HG03108 (cell line): ENCODE results near the gene KRT36.

ENCODE experiments used
- ATAC-seq: cut with Tn5 transposase; IDR thresholded peaks from one replicate; pipeline ENCODE4 v1.9.1; 2021; ENCODE audit warnings: moderate library complexity; ENCODE audit not compliant: unreplicated experiment

KRT36 gene

DNA sequence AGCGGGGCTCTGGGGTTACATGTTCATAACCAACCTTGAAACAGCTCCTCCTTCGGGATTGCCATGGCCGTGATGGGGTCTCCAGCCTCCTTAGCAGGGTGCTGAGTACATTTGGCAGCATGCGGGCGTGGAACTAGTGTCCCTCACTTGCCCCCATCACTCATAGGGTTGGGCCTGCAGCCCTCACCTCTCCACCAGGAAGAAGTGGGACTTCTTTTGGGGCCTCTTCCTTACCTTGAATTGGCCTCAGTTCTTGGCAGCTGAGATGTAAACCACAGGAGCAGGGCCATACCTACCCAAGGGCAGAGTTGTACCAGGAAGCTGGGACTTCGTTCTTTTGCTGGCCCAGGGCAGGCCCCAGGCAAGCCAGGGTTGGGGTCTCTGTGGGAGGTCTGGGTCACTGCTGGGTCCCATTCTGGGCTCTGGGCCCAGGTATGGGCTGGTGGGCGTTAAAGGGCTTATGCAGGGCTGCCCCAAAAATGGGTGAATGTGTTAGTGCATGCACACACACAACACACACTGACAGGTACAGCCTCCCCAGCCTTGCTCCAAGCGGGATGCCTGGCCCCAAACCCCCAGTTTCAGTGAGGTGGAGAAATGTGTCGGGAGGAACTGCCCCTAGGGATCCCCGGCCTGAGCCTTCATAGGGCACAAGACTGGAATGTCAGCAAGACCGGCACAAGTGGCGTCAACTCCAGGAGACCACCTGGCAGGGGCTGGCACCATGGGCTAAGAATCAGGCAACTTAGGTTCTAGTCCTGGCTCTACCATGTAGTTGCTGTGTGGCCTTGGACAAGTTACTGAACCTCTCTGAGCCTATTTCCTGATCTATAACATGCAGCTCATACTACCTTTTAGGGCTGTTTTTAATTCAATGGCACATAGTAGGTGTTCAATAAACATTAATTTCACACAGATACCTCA is 32.9 kb upstream of the KRT36 start:
- no peak for ATAC-seq

DNA sequence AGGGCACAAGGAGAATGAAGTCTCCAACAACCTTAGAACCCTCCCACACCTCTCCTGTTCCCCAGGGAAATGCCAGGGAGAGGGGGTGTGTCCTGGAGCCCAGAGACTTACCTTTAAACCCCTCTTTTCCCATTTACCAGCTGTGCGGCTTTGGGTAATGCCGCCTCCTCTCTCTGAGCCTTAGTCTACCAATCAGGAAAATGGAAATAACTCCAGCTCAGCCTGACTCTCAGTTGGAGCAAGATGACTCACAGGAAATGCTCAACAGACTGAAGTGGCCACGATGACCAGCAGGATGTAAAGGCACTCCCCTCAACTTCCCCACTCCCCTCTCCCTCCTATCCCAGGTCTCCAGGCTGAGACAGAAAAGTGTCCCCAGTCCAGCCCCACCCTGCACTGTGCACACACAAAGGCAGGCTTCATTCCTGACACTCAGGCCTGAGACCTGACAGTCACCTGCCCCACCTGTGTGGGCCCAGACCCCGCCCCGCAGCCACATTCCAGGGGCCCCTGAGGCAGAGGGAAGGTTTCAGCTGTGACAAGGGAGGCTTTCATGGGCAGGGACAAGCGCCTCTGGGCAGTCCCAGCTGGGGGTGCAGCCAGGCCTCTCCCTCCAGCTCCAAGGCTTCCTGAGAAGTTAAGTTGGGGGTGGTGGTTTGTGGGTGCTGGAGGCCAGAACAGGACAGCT is 32.0 kb upstream of the KRT36 start:
- no peak for ATAC-seq

DNA sequence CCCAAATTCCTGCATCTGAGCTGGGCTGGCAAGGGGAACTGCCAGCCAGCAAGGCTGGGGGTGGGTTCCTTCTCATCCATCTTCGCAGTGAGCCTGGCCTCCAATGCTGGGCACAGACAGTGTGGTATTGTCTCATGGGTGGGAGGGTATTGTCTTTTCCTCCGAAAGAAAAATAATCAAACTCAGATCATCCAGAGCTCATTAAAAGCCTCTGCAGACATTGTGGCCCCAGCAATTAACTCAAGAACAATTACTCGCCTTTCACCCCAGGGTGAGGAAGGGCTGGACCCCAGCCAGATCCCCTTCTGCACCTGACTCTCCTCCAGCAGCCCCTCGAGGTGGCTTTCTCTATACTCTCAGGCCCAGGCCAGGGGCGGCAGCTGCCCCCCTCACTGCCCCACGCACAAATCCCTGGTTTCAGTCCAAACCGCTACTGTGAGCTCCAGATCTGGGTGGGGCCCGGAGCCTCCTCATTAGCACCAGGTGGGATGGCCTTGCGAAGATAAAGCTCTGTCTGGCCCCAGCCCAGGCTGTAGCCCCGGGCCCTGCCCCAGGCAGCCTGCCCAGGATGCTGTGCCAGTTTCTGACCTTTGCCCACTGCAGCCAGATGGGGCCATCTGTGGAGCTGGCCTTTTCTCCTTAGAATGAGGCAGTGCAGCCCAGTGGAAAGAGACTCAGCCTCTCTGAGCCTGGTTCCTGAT is 31.3 kb upstream of the KRT36 start:
- no peak for ATAC-seq

DNA sequence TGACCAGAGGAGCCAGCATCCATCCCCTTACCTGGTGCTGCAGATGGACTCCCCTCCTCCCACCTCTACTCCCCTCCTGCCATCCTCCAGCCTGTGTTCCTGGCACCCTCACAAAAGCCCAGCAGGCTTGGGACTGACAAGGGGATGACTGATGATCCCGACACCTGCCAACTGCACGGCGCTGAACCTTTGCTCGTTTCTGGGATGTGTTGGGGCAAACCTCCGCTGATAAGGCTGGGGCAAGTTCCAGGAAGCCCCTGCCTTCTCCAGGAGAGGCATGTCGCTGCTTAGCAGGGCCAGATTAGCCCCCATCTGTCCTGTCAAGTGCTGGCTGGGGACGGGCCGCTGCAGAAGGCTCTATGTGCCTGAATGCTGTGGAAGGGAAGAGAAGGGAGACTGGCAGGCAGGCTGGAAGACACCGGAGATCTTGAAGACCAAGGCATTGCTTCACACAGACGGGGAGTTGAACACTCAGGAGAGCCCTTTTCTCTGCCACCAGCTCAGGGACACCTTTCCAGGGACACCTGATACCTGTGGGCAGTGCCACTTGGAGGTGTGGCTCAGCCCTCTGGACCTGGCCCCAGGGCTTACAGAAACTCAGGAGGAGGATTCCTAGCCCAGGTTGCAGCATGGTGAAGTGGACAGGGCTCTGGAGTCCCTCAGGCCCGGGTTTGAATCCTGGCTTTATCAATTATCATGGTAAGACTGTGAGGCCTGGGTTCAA is 30.0 kb upstream of the KRT36 start:
- no peak for ATAC-seq

DNA sequence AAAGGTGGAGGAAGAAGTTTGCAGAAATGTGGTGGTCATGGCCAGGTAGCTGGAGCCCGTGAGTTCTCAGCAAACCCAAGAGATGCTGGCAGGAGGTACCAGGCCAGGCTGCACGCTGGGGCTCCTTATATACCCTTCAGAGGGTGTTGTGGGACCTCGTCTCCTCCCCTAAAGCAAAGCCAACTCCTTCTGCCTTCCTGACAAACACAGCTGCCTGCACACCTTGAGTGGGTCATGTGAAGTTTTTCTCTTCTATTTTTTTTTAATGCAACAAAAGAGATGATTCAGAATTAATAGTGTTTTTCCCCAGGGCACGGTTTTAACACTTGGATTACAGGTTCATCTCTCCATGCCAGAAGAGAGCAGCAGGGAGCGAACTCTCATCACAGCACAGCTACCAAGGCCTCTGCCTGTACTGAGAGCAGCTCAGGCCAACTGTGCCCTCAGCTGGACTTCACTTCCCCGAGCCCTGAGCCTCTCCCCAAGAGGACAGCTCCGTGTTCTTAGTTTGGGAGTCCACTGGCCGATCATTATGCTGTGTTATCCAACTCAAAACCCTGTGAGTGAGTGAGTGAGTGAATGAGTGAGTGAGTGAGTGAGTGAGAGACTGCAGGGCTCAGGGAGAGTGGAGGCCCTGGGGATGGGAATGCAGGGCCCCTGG is 29.2 kb upstream of the KRT36 start, which contains the start of gene KRT15:
KRT15 (minus strand) TSS at position 102 of the 661 bp plus-strand sequence; CDS start at position 39, 63 bp downstream.
- ATAC-seq = no peak

DNA sequence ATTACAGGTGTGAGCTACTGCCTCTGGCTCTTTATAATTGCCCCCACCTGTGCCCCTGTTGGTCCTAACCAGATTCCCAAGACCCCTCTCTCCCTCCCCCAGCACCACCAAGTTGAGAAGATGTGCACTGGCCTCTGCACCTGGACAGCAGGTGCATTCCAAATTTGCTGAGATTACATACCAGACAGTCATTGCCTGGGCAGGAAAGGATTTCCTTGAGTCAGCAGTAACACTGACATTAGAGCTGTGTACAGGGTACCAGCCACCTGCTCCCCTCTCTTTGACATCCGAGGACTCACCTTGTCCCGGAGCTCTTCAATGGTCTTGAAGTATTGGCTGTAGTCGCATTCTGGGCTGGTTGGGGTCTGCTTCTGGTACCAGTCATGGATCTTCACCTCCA is 28.3 kb upstream of the KRT36 start:
- no peak for ATAC-seq

DNA sequence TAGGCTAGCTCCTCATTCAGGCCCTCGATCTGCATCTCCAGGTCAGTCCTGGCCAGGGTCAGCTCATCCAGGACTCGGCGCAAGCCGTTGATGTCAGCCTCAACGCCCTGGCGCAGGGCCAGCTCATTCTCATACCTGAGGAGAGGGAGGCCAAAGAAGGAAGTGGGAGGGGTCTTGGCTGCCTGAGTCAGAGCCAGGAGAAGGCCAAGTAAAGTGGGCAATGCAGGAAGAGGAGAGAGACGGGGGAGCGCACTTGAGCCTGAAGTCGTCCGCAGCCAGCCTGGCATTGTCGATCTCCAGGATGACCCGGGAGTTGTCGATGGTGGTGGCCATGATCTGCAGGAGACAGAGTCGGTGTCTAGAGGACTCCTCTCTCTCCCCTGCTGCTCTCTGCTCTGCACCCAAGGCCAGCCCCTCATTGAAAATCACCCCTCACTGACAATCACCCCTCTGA is 27.1 kb upstream of the KRT36 start:
- no peak for ATAC-seq

DNA sequence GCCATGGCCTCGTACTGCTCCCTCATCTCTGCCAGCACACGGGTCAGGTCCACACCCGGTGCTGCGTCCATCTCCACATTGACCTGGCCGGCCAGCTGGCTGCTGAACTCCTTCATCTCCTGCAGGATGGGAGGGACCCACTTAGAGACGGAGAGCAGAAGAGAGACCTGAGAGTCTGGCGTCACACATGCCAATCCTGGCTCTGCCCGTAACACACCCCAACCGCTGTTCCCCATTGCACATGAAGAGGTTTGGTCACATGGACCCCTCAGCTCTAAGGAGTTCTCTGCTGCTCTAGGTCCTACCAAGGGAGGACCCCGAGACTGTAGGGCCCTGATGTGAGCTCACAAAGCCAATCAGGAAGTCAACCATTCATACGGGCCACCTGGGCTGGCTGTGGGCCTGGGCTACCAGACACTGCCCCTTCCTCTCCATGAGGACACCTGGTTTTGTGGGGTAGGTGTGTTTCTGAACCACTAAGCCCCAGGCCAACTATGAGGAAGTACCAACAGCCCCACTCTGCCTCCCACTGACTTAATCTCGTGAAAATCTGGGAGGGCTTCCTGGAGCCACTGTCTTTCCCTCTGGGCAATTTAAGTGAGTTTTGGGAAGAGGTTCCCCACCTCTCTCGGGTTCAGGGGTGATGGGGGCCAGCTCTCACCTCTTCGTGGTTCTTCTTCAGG is 26.6 kb upstream of the KRT36 start:
- no peak for ATAC-seq

DNA sequence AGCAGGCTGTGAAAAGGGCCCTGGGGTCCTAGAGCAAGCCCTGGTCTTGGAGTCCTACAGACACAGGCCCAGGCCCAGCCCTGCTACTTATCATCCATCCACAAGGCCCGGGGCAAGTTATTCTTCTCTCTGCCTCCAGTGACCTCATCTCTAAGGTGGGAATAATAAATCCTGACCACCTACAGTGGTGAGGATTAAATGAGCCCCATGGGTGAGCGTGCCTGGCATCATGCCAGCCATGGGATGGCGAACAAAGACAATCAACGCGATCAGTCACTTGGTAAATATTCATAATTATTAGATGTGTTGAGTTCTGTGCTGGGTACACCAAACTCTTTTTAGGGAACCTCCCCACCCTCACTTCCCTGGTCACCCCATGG is 23.4 kb upstream of the KRT36 start:
- no peak for ATAC-seq

DNA sequence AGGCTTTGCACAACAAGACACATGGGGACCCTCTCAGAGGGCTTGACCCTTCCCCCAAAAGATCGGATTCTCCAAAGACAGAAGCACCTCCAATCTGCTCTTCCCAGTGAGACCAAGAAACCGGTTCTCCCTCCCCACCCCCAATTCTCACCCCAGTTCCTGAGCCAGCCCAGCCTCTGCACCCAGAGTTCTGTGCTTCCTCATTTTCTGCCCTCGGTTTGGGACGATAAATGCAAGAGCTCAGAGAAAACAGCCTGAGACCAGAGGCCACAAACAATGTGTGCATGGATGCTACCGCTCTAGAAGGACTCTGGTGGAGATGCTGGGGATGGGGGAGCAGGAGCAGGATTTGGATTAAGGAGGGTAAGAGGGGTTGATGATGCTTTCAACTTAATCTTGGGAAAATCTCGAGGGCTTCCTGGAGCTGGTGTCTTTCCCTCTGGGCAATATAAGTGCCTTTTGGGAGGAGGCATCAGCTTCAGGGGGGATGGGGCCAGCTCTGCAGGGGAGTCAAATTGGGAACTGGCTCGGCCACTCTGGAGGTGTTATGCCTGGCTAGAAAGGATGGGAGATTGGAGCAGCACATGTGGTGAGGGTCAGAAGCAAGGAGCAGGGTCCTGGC is 22.9 kb upstream of the KRT36 start:
- no peak for ATAC-seq

DNA sequence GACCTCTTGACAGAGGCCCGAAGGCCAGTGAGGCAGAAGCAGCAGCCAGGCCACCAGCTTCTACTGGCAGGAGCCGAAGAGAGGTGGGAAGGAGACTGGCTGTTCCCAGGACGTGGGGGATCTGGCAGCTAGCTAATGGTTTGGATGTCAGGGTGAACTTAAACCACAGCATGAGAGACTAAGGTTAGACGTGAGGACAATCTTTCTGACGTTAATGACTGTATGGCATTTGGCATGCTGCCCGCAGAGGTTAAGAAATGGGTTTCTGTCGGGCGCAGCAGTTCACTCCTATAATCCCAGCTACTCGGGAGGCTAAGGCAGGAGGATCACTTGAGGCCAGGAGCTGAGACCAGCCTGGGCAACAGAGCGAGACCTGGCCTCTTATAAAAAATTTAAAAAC is 22.0 kb upstream of the KRT36 start:
- no peak for ATAC-seq

DNA sequence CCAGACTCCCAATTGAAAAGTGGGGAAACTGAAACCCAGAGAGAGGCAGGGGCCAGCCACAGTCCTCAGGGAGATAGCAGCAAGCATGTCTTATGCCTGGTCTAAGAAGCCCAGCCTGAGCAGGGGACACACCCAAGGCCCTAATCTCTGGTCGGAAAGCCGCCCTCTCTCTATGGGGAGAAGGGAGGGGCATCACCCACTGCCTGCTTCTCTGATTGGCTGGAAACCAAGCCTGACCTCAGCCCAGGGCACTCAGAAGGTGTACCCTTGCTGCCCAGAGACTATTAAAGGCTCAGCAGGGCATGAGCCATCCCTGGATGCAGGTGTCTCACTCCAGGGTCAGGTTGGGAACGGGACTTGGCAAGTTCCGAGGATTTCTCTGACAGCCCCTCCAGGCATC is 21.4 kb upstream of the KRT36 start:
- no peak for ATAC-seq

DNA sequence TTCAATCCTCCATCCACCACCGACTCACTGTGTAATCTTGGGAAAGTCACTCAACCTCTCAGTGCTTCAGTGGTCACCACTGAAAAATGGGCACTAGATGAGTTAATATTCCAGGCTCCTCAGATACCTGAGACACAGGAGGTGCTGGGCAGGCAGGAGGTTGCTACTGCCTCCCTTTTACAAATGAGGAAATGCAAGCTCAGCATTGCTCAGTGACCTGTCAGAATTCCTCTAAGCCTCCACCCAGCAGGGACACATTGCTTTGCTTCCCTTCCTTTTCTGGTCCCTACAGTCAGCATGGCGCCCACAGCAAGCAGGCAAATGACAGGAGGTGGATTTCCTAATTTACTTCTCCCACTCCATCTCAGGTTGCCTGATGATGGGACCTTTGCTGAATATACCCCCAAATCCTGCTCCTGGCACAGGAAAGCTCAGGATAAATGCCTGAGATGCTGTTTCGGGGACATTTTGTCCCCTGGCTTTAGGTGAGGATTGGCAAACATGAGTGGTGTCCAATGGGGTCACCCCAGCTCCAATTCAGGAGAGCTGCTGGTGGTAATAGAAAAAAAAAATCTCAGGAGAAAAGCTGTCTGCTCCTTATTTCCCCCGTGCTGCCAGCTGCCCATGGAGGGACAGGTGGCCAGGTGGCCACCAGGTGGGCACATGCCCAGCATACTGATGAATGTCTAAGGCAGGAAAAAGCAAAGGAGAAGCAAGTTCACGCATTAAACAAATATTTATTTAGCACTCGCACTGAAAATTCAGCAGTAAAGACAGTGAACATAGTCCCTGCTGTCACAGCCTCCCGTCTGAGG is 20.7 kb upstream of the KRT36 start:
- no peak for ATAC-seq

DNA sequence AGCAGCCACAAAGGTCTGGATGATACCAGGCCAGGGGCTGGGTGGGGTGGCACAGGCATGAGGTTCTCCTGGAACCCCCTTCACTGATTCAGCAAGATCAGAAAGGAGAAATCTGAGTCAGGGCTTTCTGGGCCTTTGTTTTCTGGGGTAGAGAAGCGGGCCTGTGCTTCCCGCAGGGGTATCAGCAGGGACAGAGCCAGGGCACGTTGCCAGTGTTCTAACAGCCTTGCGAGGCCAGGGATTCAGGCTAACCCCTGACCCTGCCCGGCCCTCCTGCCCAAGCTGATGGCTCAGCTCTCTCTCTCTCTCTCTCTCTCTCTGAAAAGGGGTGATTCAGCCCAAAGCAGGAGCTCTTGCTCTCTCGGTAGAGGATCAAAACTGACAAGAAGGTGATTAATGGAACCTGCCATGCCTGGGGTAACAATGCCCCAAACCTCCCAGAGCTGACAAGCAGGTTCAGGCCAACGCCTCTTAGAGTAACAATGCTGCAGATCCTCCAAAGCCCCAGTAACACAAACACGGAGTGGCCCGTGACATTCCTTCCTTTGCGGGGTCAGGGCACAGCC is 17.7 kb upstream of the KRT36 start:
- no peak for ATAC-seq

DNA sequence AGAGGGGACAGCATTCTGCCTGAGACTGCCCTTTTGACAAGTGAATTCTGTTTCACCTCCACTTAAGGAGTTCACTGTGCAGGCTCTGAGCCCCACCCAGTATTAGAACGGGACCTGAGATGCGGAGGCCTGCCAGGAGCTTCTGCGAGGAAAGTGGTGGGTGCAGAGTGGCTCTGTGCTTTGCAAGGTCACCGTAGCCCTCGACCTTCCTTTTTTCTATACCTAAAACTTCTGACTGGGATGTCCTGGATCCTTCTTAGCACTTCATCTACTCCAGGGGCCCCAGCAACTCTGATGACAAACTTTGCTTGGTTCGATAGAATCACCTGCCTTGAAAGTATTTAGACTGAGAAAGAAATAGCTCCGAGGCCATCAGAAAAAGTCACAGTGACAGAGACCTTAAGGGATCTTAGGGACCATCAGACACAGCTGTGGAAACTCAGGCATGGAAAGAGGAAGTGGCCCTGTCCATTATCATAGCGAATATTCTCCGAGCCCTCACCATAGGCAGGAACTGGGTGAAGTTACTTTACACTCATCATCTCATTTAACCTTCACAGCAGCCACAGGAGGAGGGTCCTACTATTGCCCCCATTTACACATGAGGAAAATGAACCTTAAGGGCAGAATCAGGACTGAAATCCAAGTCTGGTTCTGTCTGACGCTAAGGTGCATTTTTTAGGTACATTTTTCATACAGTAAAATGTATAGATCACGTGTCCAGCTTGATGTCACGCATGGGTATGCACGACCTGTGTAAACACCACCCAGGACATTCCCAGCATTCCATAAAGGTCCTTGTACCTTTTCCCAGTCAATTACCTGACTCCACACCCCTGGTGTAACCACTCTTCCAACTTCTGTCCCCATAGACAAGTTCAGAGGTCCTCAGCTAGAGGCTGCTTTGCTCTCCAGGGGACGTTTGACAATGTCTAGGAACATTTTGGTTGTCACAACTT is 16.4 kb upstream of the KRT36 start:
- ATAC-seq = no peak

DNA sequence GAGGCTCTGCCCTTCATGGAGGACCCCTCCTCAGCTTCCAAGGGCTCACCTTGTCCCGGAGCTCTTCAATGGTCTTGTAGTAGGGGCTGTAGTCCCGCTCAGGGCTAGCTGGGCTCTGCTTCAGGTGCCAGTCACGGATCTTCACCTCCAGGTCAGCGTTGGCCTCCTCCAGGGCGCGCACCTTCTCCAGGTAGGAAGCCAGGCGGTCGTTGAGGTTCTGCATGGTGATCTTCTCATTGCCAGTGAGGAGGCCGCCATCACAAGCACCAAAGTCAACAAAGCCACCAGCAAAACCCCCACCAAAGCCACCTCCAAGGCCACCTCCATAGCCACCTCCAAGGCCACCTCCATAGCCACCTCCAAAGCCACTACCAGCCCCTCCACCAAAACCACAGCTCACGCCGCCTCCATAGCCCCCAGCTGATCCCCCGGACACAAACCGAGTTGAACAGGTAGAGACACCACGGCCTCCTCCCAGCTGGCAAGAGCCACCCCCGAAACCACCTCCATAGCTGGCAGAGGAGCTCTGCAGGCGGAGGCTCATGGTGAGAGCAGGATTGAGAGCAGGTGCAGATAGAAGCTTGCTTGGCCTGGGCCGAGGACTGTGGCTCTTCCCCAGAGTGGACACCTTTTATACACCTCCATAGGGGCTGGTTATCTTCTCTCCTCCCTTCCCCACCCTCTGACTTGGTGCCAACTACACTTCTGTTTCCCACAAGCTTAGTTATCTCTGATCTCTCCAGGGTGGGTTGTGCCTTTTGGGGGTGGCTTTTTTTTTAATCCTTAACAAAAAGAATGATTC is 15.5 kb upstream of the KRT36 start, which contains the start of gene KRT13:
KRT13 (minus strand) TSS at position 606 of the 802 bp plus-strand sequence; CDS start at position 544, 62 bp downstream.
- ATAC-seq = no peak
